ENCODE results near the gene RIOK3. TPM values are rescaled to one million over a fixed set of nuclear protein-coding genes. Genes with fewer than 3 reads are reported as not detected.

Gene RIOK3
- total RNA-seq, 1 donor from 2014 or later = 69.7 TPM

GRCh38 chr18:23450022-23450421, 3.1 kb upstream of the RIOK3 start:
- DNase-seq (ENCODE audit: low spot score) = no peak
- H3K27me3 Mint-ChIP-seq (ENCODE audit: unreplicated experiment) = peaks cover 4% of the 10 kb centered on the region
- TF ChIP-seq CTCF (IDR thresholded peaks at IDR 0.05; ENCODE audit: unreplicated experiment) = no peak

GRCh38 chr18:23451011-23451410, 2.1 kb upstream of the RIOK3 start:
- TF ChIP-seq CTCF (IDR thresholded peaks at IDR 0.05; ENCODE audit: unreplicated experiment) = no peak
- Mint-ChIP-seq H3K4me1 (ENCODE audit: unreplicated experiment) (peaks cover 14% of the 10 kb centered on the region), H3K27ac (ENCODE audit: unreplicated experiment) (no peak overlapping the region), H3K9me3 (ENCODE audit: unreplicated experiment) (no peaks in the 10 kb centered on the region), H3K36me3 (ENCODE audit: low read depth, unreplicated experiment) (no peaks in the 10 kb centered on the region), H3K27me3 (ENCODE audit: unreplicated experiment) (peaks cover 4% of the 10 kb centered on the region), H3K4me3 (ENCODE audit: unreplicated experiment) (no peak overlapping the region)
- no peak for DNase-seq (ENCODE audit: low spot score)

More at GRCh38 chr18:23450022-23450421, 3.1 kb upstream of the RIOK3 start:
- H3K36me3 Mint-ChIP-seq (ENCODE audit: low read depth, unreplicated experiment) = no peaks in the 10 kb centered on the region
- no peak overlapping the region for H3K27ac Mint-ChIP-seq (ENCODE audit: unreplicated experiment)
- no peaks in the 10 kb centered on the region for H3K9me3 Mint-ChIP-seq (ENCODE audit: unreplicated experiment)
- no peak overlapping the region for H3K4me3 Mint-ChIP-seq (ENCODE audit: unreplicated experiment)
- H3K4me1 Mint-ChIP-seq (ENCODE audit: unreplicated experiment) = peaks cover 14% of the 10 kb centered on the region

GRCh38 chr18:23451491-23451890, 1.6 kb upstream of the RIOK3 start:
- H3K27ac Mint-ChIP-seq (ENCODE audit: unreplicated experiment) = no peak overlapping the region
- H3K27me3 Mint-ChIP-seq (ENCODE audit: unreplicated experiment) = peaks cover 4% of the 10 kb centered on the region
- H3K9me3 Mint-ChIP-seq (ENCODE audit: unreplicated experiment) = no peaks in the 10 kb centered on the region
- no peak for TF ChIP-seq CTCF (IDR thresholded peaks at IDR 0.05; ENCODE audit: unreplicated experiment)
- no peak overlapping the region for H3K4me3 Mint-ChIP-seq (ENCODE audit: unreplicated experiment)
- no peaks in the 10 kb centered on the region for H3K36me3 Mint-ChIP-seq (ENCODE audit: low read depth, unreplicated experiment)
- no peak for DNase-seq (ENCODE audit: low spot score)
- peaks cover 14% of the 10 kb centered on the region for H3K4me1 Mint-ChIP-seq (ENCODE audit: unreplicated experiment)

- Mint-ChIP-seq H3K27me3 (ENCODE audit: unreplicated experiment) (peaks cover 4% of the 10 kb centered on the region), H3K36me3 (ENCODE audit: low read depth, unreplicated experiment) (no peaks in the 10 kb centered on the region), H3K4me3 (ENCODE audit: unreplicated experiment) (peak overlapping the region; percentile 99), H3K4me1 (ENCODE audit: unreplicated experiment) (peaks cover 18% of the 10 kb centered on the region), H3K9me3 (ENCODE audit: unreplicated experiment) (no peaks in the 10 kb centered on the region), H3K27ac (ENCODE audit: unreplicated experiment) (peak overlapping the region; percentile 85)
- DNase-seq (ENCODE audit: low spot score) = no peak
- no peak for TF ChIP-seq CTCF (IDR thresholded peaks at IDR 0.05; ENCODE audit: unreplicated experiment)
Observed at GRCh38 chr18:23452347-23452727, 750 bp upstream of the RIOK3 start.

GRCh38 chr18:23453680-23454058, 582 bp downstream of the RIOK3 start:
- peaks cover 26% of the 10 kb centered on the region for H3K4me1 Mint-ChIP-seq (ENCODE audit: unreplicated experiment)

More at GRCh38 chr18:23453680-23454058, 582 bp downstream of the RIOK3 start:
- DNase-seq (ENCODE audit: low spot score) = no peak
- Mint-ChIP-seq H3K36me3 (ENCODE audit: low read depth, unreplicated experiment) (no peaks in the 10 kb centered on the region), H3K4me3 (ENCODE audit: unreplicated experiment) (peak overlapping the region; percentile 99), H3K27me3 (ENCODE audit: unreplicated experiment) (peaks cover 5% of the 10 kb centered on the region), H3K9me3 (ENCODE audit: unreplicated experiment) (no peaks in the 10 kb centered on the region), H3K27ac (ENCODE audit: unreplicated experiment) (peak overlapping the region; percentile 85)
- TF ChIP-seq CTCF (IDR thresholded peaks at IDR 0.05; ENCODE audit: unreplicated experiment) = no peak
